ENCODE data around the gene TMEM256. TPM values are rescaled to one million over a fixed set of nuclear protein-coding genes. Genes with fewer than 3 reads are reported as not detected.

The TMEM256 gene
- polyA plus RNA-seq, 3 donors: 39.2 to 81.4 (median 72.6) TPM

- no peak overlapping the region for H2AFZ ChIP-seq (ENCODE audit: insufficient read depth, low read depth, low read length, poor library complexity, severe bottlenecking)
- peaks cover 3% of the 10 kb centered on the region for H3K79me2 ChIP-seq (ENCODE audit: insufficient read depth, low read length)
- no peak overlapping the region for H3K9ac ChIP-seq (ENCODE audit: insufficient read depth, low read length, poor library complexity, severe bottlenecking)
- intact Hi-C loops (cut with micrococcal nuclease): no loop called here
- peaks cover 0 to 18% of the 10 kb centered on the region in 2 donors for H3K9me3 ChIP-seq (replicated peaks in 1 of 2; ENCODE audit: control insufficient read depth in 1 of 2, insufficient read depth in 1 of 2, low read length in 2 of 2)
- peaks cover 37 to 77% of the 10 kb centered on the region in 2 donors for H3K27me3 ChIP-seq (ENCODE audit: control insufficient read depth in 2 of 2, insufficient read depth in 2 of 2, low read length in 2 of 2)
- peaks cover 53 to 60% of the 10 kb centered on the region in 2 donors for H3K4me1 ChIP-seq (ENCODE audit: control insufficient read depth in 1 of 2, insufficient read depth in 2 of 2, low read length in 2 of 2)
- Mint-ChIP-seq H3K9me3 (peaks cover 0 to 23% (median 11%) of the 10 kb centered on the region in 7 donors), H3K4me1 (peaks cover 53% of the 10 kb centered on the region), H3K27ac (no peak overlapping the region), H3K36me3 (peaks cover 19% of the 10 kb centered on the region in 2 donors), H3K4me3 (peak overlapping the region in 1 of 2 donors; percentile 84), H3K27me3 (ENCODE audit: low read depth in 3 of 3) (peaks cover 68 to 89% (median 80%) of the 10 kb centered on the region in 3 donors)
- H3K4me3 ChIP-seq (replicated peaks in 1 of 3; ENCODE audit: low read depth in 2 of 3, low read length in 3 of 3): no peak overlapping the region
- no CpG with 5 or more reads among the region's 7 CpGs for WGBS (ENCODE audit: insufficient coverage)
- H4K20me1 ChIP-seq (ENCODE audit: insufficient read depth, low read length): peaks cover 29% of the 10 kb centered on the region
- DNase-seq: no peak
- no peaks in the 10 kb centered on the region for H3K36me3 ChIP-seq (replicated peaks in 1 of 2; ENCODE audit: control insufficient read depth in 1 of 2, insufficient read depth in 2 of 2, low read length in 2 of 2)
- TF ChIP-seq CTCF (IDR thresholded peaks at IDR 0.05): no peak
- no peak overlapping the region for H3K4me2 ChIP-seq (replicated peaks; ENCODE audit: extremely low read depth, low read length, poor library complexity, severe bottlenecking)
- H3K27ac ChIP-seq (ENCODE audit: low read depth in 1 of 2, low read length in 2 of 2): no peak overlapping the region
Measured at GRCh38 chr17:7441266-7441665, 37.4 kb upstream of the TMEM256 start.

DNA sequence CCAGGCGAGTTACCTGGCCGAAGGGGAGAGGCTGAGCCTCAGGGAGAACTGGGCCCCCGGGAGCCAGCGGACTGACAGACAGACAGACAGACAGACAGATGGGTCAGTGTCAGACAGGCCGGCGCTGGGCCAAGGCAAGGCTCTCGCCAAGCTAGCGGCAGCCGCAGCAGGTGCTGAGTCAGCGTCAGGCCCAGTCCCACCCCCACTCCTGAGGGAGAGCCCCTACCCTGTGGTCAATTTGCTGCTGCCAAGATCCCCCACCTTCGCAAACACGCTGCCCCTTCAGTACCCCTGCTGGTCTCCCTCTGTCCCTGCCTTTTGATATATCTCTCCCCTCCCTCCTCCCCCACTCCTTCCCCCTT lies 36.9 kb upstream of the TMEM256 start:
- peak; percentile 30 to 70 (median 46) for DNase-seq
- 0% methylated on average over 10 of the region's 12 CpGs for WGBS (ENCODE audit: insufficient coverage)
- Histone ChIP-seq H3K9me3 (replicated peaks in 1 of 2; ENCODE audit: control insufficient read depth in 1 of 2, insufficient read depth in 1 of 2, low read length in 2 of 2) (peaks cover 0 to 18% of the 10 kb centered on the region in 2 donors), H2AFZ (ENCODE audit: insufficient read depth, low read depth, low read length, poor library complexity, severe bottlenecking) (no peak overlapping the region), H4K20me1 (ENCODE audit: insufficient read depth, low read length) (peaks cover 29% of the 10 kb centered on the region), H3K4me2 (replicated peaks; ENCODE audit: extremely low read depth, low read length, poor library complexity, severe bottlenecking) (peak overlapping the region; percentile 61), H3K27ac (ENCODE audit: low read depth in 1 of 2, low read length in 2 of 2) (no peak overlapping the region), H3K36me3 (replicated peaks in 1 of 2; ENCODE audit: control insufficient read depth in 1 of 2, insufficient read depth in 2 of 2, low read length in 2 of 2) (no peaks in the 10 kb centered on the region), H3K9ac (ENCODE audit: insufficient read depth, low read length, poor library complexity, severe bottlenecking) (no peak overlapping the region), H3K4me3 (replicated peaks in 1 of 3; ENCODE audit: low read depth in 2 of 3, low read length in 3 of 3) (peak overlapping the region in 1 of 3 experiments; percentile 52), H3K4me1 (ENCODE audit: control insufficient read depth in 1 of 2, insufficient read depth in 2 of 2, low read length in 2 of 2) (peaks cover 56 to 63% of the 10 kb centered on the region in 2 donors), H3K27me3 (ENCODE audit: control insufficient read depth in 2 of 2, insufficient read depth in 2 of 2, low read length in 2 of 2) (peaks cover 32 to 72% of the 10 kb centered on the region in 2 donors), H3K79me2 (ENCODE audit: insufficient read depth, low read length) (peaks cover 8% of the 10 kb centered on the region)
- Mint-ChIP-seq H3K27me3 (ENCODE audit: low read depth in 3 of 3) (peaks cover 64 to 85% (median 76%) of the 10 kb centered on the region in 3 donors), H3K36me3 (peaks cover 15 to 19% of the 10 kb centered on the region in 2 donors), H3K9me3 (peaks cover 0 to 18% (median 11%) of the 10 kb centered on the region in 7 donors), H3K4me3 (peak overlapping the region; percentile 66 to 84), H3K27ac (no peak overlapping the region), H3K4me1 (peaks cover 54% of the 10 kb centered on the region)
- intact Hi-C loops (cut with micrococcal nuclease): no loop called here
- TF ChIP-seq CTCF (IDR thresholded peaks at IDR 0.05): no peak

Measured in CD14-positive monocyte (primary cell).